ENCODE measurements around the gene SRSF10.
"Not testable (repeated sequence)": the region's sequence is repeated elsewhere in the genome, so short reads cannot be mapped to it uniquely, and the experiment has no call there.

The SRSF10 gene

DNA sequence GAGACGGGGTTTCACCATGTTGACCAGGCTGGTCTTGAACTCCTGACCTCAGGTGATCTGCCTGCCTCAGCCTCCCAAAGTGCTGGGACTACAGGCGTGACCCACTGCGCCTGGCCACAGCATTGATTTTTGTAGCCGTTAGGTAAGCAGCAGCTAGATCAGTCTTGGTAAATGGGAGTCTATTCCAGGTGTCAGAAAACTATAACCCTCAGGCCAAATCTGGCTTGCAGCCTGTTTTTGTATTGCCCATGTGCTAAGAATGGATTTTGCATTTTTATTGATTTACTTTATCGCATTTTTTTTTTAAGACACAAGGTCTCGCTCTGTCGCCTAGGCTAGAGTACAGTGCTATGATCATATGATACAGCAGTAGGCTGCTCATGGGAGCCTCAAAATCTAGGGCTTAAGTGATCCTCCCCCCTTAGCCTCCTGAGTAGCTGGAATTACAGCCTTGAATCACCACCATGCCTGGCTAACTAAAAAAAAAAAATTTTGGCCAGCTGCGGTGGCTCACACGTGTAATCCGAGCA, 16.6 kb upstream of the SRSF10 start:
- no peak for DNase-seq

DNA sequence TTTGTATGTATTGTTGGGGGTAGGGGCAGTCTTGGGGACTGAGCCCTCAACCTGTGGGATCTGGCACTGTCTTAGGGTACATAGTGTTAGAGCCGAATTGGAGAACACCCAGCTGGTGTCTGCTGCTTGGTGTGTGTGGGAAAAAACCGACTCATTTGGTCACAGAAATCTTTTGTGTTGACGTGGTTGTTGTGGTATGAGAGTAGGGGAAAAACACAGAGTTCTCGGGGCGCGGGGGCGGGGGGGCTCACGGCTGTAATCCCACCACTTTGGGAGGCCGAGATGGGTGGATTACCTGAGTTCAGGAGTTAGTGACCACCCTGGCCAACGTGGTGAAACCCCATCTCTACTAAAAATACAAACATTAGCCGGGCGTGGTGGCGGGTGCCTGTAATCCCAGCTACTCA, 15.3 kb upstream of the SRSF10 start:
- no peak for DNase-seq

DNA sequence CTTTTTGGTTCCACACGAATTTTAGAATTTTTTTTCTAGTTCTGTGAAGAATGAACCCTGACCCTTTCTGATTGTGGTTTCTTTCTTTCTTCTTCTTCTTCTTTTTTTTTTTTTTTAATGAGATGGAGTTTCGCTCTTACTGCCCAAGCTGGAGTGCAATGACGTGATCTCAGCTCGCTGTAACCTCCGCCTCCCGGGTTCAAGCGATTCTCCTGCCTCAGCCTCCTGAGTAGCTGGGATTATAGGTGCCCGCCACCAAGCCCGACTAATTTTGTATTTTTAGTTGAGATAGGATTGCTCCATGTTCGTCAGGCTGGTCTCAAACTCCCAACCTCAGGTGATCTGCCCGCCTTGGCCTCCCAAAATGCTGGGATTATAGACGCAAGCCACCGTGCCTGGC, 11.9 kb upstream of the SRSF10 start:
- DNase-seq = not testable (repeated sequence)

DNA sequence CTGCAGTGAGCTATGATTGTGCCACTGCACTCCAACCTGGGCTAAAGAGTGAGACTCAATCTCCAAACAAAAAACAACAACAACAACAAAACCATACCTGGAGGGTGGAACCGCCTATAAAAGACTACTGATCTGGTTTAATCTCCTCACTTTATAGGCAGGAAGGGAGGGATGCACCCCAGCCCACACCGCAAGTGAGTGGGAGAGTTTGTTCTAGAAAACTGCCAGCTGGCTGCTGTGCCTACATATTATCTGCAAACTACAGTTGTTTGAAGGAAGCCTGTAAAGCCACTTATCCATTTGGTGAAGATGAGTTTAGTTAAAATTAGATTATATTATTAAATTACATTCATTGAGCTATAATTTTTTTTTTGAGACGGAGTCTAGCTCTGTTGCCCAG, 9.1 kb upstream of the SRSF10 start:
- DNase-seq = peak; percentile 61

DNA sequence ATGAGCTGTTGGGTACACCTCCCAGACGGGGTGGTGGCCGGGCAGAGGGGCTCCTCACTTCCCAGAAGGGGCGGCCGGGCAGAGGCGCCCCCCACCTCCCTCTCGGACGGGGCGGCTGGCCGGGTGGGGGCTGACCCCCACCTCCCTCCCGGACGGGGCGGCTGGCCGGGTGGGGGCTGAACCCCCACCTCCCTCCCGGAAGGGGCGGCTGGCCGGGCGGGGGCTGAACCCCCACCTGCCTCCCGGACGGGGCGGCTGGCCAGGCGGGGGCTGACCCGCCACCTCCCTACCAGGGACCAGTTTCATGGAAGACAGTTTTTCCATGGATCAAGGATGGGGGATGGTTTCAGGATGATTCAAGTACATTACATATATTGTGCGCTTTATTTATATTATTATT, 6.9 kb upstream of the SRSF10 start:
- not testable (repeated sequence) for DNase-seq

DNA sequence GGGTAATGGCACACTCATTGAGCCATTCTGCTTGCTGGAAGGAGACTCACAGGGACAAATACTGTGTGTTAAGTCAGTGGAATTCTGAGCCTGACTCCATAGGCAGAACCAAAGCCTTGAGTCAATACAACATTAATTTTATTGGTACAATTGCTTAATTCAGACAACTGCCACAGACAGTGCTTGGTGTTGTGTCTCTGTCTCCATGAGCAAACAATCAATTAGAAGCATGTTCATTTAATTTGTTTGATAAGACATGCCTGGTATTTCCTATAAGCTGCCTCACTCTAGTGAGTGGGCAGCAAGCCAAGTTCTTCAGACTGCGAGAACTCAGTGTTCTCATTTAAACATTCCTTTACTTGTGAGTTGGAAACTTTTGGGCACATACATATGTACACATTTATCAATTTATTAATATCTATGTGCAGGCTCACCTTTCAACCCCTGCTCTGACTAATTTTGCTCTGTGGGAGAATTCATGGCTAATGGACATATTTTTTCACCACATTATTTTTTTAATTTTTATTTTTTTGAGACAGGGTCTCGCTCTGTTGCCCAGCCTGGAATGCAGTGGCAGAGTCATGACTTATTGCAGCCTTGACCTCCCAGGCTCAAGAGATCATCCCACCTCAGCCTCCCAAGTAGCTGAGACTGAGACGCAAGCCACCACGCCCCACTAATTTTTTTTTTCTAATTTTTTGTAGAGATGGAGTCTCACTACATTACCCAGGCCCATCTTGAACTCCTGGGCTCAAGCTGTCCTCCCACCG, 4.5 kb upstream of the SRSF10 start:
- peak; percentile 71 for DNase-seq

DNA sequence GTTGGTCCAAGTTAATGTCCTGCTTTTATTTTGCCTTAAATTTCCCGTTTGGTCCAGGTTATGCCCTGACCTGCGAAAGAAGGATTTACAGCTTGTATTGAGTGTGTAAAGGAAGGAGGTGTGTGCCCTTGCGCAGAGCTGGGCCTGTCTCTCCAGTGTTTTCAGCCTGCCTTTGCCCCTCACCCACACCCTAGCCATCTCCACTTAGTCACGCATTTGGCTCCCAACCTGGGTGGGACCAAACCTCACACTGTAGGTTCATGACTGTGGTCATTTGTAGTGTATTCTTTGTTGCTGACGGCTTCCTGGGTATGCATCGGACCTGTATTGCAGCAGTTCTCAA, 572 bp upstream of the SRSF10 start:
- peak; percentile 86 for DNase-seq

DNA sequence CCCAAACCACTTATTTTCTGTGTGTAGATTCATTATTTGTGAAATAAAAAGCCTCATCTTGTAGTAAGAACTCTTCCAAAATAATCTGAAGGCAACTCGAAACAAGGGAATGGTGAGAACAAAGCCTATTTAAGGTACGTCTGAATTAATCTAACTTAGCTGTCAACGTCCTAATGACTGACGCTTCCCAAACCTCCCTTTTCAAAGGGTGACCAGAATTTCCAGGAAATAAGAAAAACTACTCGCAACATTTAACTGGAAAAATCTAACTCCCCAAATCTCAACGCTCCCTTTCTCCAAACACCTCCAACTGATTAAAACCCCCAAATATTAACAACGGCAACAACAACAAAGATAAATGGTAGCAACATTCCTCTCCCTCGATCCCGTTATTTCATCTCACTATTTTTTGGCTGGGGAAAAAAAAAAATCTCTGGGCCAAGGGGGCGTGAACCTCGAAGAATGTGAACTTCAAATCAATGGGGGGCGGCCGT, 693 bp downstream of the SRSF10 start:
- DNase-seq = no peak

DNA sequence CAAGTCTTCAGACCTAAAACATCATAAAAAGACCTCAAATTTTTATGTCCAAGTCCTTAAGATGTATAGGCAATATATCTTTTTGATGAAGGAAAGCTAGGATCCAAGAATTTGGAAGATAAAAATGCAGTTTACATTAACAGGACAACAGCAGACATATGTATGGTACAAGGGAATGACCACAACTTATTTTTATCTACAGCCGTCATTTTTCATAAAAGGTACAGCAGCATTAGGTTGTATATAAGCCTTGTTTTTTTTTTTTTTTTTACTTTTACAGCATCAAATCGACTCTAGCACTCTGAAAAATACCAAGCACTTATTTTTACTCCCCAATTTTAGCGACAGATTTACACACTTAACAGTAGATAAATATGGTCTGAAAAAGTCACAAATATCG, 1.3 kb downstream of the SRSF10 start:
- DNase-seq = peak; percentile 22

DNA sequence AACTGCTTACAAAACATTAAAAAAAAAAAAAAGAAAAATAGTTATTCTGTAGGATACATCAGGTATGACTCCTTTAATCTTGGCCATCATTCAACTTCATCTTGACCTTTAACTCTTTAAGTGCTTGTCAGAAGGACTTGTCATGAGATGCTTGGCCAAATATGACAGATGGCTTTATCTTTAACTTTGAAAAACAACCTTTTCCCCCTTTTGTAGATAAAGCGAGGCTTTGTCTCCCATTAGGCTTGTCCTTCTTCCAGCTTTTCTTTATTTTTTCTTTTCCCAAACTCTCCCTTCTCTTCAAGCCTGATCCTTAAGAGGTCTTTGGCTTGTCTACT, 2.3 kb downstream of the SRSF10 start:
- peak; percentile 44 for DNase-seq

DNA sequence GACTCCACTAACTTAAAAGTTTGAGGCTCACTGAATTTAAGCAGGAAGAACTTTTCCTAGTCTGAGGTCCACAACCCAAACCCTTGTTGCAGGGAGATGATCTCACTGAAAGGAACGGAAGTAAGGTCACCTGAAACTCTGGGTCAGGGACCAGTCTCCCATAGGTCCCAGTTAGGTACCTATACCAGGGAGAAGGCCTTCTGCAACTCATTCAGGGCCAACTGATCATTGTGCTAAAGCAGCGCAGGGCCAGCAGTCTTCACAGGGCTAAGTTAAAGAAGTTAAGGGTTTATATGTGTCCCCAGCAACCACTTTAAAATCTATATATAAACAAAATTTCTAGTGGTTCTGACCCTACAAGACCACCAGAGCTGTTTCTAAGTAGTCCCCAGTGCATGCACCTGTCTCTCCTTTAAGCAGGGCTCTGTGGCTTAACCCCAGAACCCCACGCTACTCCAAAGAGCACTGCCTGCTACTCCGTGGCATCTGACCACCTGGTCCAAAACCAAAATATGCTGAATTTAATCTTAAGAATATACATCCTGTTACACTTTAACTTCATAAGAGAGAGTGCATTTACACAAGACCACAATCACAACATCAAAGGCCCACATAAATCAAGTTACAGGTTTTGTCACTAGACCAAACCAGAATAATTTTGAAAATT, 2.8 kb downstream of the SRSF10 start:
- no peak for DNase-seq

DNA sequence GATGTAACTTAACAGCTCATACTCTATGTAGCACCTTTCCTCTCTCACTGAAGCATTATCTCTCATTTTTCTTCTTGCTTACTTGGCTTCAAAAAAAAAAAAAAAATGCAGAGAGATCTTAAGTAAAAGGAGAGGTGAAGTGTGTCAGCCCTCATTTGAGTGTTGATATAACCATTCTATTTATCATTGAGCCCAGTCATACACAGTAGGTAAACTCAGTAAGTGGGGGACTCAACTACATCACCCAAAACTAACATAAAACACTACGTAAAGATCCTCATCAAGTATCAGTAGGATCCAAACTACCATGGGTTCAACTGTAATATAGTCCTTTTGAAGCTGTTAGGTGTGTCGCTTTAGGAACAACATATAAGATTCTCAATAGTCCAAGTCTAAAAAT, 12.3 kb downstream of the SRSF10 start:
- no peak for DNase-seq

DNA sequence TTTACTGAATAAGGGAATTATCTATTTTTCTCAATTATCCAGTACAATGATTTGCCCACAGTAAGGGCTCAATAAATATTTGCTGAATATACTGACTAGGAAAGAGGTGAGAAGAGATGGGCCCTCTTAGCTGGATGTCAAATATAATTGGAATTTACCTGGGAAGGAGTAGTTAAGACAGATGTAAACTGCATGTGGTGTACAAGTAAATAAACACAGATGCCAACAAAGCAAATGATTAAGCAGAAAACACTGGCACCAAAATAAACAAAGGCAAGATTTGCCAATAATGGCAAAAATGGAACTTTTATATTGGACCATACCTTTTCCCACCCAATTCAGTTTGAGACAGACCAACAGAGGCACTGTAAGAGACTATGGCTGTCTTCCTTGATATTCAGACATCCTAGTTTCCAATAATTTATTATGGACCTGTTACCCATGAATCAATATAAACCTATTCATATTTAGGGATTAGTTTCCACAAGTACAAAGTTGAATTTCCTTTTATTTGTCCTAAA, 13.1 kb downstream of the SRSF10 start:
- DNase-seq = no peak

DNA sequence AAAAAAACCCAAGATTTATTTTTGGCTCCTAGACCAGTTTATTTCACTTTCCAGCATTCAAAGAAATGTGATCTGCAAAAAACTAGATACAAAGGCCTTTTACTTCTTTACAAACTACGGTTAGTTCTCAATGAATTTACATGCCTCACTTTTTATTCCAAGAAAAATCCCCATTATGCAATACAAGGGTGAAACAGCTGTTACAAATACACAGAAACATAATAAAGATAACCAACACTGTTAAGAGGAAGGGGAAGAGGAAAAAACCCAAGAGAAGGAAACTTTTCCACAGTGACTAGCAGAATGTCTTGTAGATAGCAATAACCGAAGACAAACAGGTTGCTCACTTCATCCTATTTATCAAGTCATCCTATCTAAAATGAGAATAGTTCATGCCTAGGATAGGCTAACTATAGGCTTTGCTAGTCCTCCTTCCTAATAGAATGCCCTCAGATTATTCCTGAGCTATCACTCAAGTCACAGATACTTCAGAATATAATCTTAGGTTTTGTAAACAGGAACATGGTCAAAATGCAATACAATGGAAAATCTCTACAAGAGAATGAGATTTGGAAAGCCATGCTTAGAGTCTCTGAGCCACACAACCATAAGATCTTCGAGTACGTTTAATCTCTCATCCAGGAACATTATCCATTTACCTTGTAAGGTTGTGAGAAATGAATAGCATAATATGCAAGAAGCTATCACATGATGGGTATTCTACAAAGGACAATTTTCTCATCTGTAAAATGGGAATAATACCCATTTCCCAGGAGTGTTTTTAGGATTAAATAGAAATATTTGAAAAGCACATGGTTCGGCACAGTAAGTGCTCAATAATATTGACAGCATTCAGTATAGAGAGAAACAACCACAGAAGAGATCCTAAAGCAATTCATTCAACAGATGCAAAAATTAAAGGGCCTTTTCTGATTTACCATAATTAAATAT, 15.1 kb downstream of the SRSF10 start:
- DNase-seq = peak; percentile 60

DNA sequence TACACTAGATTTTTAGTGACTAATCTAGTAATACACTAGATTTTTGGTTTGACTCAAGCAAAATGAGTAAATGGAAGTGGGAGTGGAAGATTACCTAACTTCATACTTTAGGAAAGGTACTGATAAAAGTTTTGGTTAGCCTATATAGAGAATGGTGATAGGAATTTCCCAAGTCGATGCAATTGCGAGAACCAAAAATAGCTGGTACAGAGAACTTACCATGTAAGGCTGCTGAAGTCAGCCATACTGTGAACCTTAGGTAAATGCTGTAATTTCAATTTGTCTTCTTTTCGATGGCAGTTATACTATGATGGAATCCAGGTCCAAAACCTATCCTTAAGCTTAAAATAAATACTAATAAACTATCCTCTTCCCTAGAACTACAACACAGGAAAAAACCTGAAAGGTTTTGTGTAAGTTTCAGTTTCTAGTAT, 15.9 kb downstream of the SRSF10 start:
- peak; percentile 21 for DNase-seq

DNA sequence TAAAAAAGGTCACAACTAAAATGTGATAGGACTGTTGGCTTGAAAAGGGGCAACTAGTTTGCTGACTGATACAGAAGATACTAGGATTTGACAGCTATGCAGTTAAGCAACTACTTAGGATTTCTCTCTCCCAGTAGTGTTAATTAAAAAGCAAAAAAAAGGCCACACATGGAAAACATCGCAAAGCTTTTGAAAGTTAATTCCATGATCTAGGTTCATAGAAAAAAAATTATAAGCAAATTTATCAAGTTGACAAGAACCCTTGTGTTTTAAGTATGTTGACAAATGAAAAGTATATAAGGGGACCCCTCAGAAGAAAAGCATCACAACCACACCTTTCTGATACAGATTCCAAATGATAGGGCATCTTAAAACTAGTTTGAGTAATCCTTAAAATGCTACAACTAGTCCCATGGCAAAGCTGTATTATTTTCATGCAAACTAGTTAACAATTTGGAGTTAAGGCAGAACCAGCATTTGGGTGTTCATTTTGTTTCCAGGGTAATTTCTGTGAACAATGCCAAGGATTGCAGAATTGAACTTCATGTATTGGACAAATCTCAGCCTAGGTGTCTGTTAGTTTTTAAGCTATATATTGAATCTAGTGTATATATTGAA, 16.4 kb downstream of the SRSF10 start:
- DNase-seq = peak; percentile 14

DNA sequence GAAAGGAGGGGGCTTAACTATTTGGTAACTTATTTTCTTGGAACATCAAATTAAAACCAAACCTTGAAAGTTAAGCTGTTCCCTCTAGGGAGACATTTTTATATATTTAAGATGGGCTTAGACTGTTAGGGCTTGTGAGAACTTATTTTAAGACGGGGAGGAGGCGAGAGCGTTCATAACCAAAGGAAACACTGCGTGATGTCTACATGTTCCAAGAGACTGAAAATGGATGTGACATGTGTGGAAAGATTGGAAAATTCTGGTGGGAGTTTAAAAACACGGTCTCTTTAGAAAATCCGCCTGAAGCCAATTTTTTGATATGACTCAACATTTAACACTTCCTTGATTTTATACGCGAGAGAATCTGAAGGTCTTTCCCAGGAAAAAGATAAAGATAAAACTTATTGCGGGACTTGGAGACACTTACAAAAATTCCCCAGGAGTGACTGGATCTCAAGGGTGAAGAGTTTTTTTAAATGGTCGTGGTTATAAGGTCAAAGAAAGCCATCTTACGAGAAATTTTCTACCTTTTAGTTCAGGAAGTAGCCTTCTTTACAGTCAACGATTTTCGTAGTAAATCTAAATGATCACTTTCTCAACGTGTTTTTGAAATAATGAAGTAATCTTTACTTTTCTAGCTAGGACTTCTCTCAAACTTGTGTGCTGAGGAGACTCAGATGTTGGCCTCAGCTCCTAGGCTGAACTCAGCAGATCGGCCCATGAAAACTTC, 19.7 kb downstream of the SRSF10 start:
- DNase-seq = peak; percentile 30

DNA sequence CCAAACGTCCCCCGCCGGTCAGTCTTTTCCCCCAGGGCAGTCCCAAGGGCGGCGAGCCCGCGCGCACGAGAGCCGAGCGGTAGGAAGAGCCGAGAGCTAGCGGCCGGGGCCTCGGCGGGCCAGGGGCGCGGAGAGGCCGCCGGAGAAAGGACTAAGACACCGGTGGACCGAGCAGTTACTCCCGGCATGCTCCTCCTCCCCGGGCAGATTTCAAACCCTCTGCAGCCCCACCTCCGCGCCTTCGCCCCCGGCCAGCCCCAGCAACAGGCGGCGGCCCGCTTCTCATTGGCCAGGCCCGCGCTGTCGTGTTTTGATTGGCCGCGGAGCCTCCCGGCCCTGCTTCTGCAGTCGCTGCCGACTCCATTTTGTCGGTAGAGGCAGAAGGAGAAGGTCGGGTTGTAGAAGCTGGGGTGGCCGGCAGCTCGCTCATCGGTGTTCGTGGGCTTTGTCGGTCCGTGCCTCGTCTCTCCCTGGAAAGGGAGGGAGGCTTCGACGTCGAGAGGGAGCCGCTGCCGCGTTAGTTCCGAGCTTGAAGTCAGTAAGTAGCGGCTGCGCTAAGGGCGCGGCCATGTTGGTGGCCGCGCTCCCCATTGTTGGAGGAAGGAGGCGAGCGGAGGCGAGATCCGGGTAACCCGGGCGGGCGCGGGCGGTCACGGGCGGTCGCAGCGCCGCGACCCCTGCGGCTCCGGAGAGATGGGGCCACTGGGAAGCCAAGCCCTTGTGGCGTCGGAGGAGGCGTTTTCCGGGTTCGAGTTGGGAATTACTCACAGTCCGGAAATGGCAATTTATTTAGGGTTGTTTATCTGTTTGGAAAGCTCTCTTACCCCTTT, 20.5 kb downstream of the SRSF10 start, which contains the start of gene PNRC2:
Gene PNRC2 (plus strand): TSS at position 368 of the 830 bp plus-strand sequence. CDS start 1,630 bp downstream, outside the sequence.
- peak; percentile 99 for DNase-seq

DNA sequence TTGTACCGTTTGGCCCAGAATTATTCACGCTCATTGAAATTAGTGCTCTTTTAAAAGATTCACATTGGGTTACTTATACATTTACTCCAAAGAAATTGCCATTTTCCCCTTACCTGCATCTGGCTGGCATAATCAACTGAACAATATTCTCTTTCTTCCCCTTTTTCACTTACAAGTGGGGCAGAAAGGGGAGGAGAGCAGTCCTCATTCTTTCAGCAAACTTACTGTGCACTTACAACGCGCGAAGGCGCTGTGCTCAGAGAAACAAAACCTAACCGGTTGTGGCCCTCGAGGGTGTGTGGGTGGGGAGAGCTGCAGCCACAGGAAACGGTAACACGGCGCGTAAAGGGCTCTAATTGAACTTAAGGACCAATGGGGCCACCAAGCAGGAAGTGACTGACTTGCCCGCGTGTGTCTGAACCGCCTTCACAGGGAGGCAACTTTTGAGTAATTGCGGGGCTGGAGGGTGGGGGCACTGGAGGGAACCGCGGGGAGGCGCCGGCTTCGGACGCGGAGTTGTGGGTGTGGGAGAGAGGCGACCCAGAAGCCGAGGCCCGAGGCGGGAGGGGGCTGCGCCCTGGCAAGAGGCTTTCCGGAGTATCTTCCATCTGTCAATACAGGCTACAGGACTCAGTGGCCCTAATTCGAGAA, 21.2 kb downstream of the SRSF10 start:
- DNase-seq = peak; percentile 99

All from hematopoietic multipotent progenitor cell treated with erythropoietin and hydrocortisone succinate and interleukin-3 and kit ligand, for 4 days (in vitro differentiated cells).